Activated T-helper 17 cell treated with anti-CD3 and anti-CD28 coated beads, Interleukin-2, amount 50 U/mL, for 72 hours (primary cell): Measurements from ENCODE around the gene HOOK2. TPM values are rescaled to one million over a fixed set of nuclear protein-coding genes. Genes with fewer than 3 reads are reported as not detected.

Experiments
- ATAC-seq: fragments of 150-1000 bp; cut with Tn5 transposase; replicated peaks from 2 replicates; pipeline ENCODE4 v1.10.0; 2021; ENCODE audit warnings: mild to moderate bottlenecking, moderate library complexity
- H3K27ac Mint-ChIP-seq: one replicate; pipeline ENCODE4 v1.8.0; 2022; ENCODE audit warnings: mixed read lengths
- H3K27me3 Mint-ChIP-seq: one replicate; pipeline ENCODE4 v1.8.0; 2022; ENCODE audit warnings: mixed read lengths
- H3K36me3 Mint-ChIP-seq: one replicate; pipeline ENCODE4 v1.8.0; 2022; ENCODE audit warnings: low read depth, mild to moderate bottlenecking, mixed read lengths
- H3K4me1 Mint-ChIP-seq: one replicate; pipeline ENCODE4 v1.8.0; 2022; ENCODE audit warnings: mixed read lengths
- H3K4me3 Mint-ChIP-seq: one replicate; pipeline ENCODE4 v1.8.0; 2022; ENCODE audit warnings: mild to moderate bottlenecking, mixed read lengths
- H3K9me3 Mint-ChIP-seq: one replicate; pipeline ENCODE4 v1.8.0; 2022; ENCODE audit warnings: mixed read lengths
- total RNA-seq, 2 donors: library from RNA; stranded (reverse); gene quantifications; one replicate each; pipeline ENCODE4 v1.2.3, GENCODE V29; 2022

The HOOK2 gene
- total RNA-seq, 2 donors from 2014 or later = 22.5 to 44.4 TPM

DNA sequence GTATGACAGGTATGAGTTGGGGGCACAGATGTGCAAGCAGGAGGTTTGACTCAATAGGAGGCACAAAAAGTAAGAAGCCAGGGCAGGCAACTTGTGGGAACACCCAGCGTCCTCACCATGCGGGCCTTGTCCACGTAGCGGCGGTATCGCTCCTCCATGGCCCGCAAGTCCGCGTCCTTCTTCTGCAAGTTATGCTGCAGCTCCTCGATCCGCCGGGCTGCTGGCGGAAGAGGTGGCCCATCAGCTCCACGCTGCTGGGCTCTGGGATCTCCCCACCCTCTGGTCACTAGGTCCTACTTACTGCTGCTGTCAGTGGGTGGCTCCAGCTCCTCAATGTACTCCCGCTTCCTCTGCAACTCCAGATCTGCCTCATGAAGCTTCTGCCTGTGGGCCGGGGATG, 10.7 kb downstream of the HOOK2 start:
- H3K9me3 Mint-ChIP-seq = no peaks in the 10 kb centered on the region
- no peaks in the 10 kb centered on the region for H3K4me1 Mint-ChIP-seq
- ATAC-seq = no peak

DNA sequence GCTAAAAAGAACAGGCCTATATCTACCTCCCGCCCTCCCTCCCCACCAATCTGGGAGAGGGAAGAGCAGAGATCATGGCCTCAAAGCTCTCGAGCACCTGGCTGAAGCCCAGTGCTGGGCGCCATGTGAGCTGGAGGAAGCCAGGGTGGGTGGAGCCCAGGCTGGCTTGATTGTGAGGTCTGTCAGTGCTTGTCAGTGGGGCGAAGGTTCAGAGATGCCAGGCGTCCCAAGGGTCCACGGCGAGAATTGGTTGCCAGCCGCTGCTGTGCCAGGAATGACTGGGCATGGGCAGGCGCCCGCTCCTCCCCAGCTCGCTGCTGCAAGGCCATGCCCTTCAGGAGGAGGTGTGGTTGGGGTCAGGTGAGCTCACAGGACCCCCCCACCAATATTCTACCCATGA, 12.3 kb downstream of the HOOK2 start:
- H3K27me3 Mint-ChIP-seq = no peaks in the 10 kb centered on the region
- H3K4me3 Mint-ChIP-seq = no peak overlapping the region
- ATAC-seq = no peak
- no peaks in the 10 kb centered on the region for H3K9me3 Mint-ChIP-seq
- H3K27ac Mint-ChIP-seq = no peak overlapping the region
- H3K4me1 Mint-ChIP-seq = no peaks in the 10 kb centered on the region
- H3K36me3 Mint-ChIP-seq = no peaks in the 10 kb centered on the region

More for the DNA sequence above, 10.7 kb downstream of the HOOK2 start:
- Mint-ChIP-seq H3K36me3 (no peaks in the 10 kb centered on the region), H3K27me3 (no peaks in the 10 kb centered on the region), H3K27ac (no peak overlapping the region), H3K4me3 (no peak overlapping the region)

DNA sequence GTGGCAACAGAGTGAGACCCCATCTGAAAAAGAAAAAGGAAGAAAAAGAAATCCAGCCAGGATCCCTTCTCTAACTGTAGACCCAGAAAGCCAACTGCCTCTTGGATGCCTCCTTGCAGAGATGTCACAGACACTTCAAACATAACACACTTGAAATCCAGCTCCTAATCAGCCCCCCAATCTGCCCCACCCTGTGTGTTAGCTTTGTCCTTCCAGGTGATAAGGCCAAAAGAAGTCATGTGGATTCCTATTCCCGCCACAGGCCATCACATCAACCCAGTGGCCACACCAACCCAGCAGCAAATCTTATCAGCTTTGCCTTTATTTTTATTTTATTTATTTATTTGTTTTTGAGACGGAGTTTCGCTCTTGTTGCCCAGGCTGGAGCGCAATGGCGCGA, 15.7 kb downstream of the HOOK2 start:
- Mint-ChIP-seq H3K27ac (no peak overlapping the region), H3K36me3 (no peaks in the 10 kb centered on the region), H3K9me3 (no peaks in the 10 kb centered on the region)

DNA sequence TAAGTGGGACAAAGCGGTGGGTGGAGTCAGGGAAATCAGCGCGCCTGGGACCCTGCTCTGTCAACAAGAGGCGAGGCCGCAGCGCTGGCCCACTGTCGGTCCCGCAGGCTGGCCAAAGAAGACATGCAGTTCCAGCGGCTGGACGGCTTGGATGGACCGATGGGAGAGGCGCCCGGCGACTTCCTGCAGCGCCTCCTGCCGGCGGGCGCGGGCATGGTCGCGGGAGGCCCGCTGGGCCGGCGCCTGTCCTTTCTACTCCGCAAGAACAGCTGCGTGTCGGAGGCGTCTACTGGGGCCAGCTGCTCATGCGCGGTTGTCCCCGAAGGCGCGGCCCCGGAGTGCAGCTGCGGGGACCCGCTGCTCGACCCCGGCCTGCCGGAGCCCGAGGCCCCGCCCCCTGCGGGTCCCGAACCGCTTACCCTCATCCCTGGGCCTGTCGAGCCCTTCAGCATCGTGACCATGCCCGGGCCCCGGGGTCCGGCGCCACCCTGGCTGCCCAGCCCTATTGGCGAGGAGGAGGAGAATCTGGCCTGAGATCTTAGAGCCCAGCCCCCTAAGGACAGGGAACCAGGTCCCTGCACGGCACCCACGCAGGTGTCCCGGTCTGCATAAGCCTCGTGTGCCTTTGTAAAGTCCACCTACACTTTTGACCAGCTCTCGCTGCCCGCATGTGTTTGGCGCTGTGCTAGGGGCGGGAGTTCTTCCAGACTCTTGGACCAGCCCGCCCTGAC, 17.6 kb downstream of the HOOK2 start:
- Mint-ChIP-seq H3K4me3 (peak overlapping the region; percentile 35), H3K9me3 (no peaks in the 10 kb centered on the region), H3K4me1 (no peaks in the 10 kb centered on the region), H3K27ac (no peak overlapping the region), H3K27me3 (peaks cover 8% of the 10 kb centered on the region), H3K36me3 (no peaks in the 10 kb centered on the region)
- peak; percentile 89 for ATAC-seq

More for the DNA sequence above, 15.7 kb downstream of the HOOK2 start:
- Mint-ChIP-seq H3K4me1 (no peaks in the 10 kb centered on the region), H3K4me3 (no peak overlapping the region), H3K27me3 (peaks cover 8% of the 10 kb centered on the region)
- ATAC-seq = no peak

DNA sequence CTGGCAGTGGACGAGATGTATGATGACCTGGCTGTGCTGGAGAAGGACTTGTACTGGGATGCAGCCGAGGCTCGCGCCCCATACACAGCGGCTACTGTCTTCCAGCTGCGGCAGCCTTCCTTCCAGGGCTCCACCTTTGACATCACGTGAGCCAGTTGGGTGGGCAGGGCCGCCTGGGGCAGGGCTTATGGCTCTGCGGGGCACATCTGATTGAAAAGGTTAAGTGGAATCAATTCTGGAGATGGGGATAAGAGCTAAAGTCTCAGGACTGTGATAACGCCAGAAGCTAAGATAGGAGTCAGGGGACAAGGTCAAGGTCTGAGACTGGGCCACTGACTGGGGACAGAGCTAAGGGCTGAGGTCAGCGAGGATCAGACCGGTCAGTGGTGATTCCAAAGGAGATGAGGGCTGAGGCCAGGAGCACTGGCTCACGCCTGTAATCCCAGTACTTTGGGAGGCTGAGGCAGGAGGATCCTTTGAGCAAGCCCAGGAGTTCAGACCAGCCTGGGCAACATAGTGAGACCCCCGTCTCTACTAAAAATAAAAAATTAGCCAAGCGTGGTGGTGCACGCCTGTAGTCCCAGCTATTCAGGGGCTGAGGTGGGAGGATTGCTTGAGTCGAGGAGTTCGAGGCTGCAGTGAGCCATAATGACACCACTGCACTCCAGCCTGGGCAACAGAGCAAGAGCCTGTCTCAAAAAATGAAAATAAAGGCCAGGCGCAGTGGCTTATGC, 19.0 kb downstream of the HOOK2 start:
- H3K27ac Mint-ChIP-seq = no peak overlapping the region
- no peak overlapping the region for H3K4me3 Mint-ChIP-seq
- H3K27me3 Mint-ChIP-seq = peaks cover 11% of the 10 kb centered on the region
- ATAC-seq = no peak
- H3K4me1 Mint-ChIP-seq = no peaks in the 10 kb centered on the region
- no peaks in the 10 kb centered on the region for H3K9me3 Mint-ChIP-seq
- H3K36me3 Mint-ChIP-seq = no peaks in the 10 kb centered on the region

DNA sequence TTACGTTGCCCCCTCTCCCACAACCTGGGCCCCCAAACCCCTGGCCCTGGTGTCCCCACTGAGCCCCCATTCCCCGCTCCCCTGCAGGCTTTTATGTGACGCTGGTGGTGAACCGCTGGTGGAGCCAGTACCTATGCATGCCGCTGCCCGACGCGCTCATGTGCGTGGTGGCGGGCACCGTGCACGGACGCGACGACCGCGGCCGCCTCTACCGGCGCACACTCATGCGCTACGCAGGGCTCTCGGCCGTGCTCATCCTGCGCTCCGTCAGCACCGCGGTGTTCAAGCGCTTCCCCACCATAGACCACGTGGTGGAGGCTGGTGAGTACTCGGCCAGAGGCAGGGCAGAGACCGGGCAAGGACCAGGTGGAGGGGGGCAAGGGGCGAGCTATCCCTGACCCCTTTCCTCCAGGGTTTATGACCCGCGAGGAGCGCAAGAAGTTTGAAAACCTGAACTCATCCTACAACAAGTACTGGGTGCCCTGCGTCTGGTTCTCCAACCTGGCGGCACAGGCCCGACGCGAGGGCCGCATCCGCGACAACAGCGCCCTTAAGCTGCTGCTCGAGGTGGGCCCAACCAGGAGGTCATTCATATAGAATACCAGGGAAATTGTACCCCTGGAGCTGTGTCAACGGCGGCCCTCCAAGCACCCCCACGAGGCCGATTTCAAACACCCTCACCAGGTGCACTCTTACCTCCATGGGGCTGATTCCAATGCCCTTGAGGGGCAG, 20.7 kb downstream of the HOOK2 start:
- H3K36me3 Mint-ChIP-seq = no peaks in the 10 kb centered on the region

DNA sequence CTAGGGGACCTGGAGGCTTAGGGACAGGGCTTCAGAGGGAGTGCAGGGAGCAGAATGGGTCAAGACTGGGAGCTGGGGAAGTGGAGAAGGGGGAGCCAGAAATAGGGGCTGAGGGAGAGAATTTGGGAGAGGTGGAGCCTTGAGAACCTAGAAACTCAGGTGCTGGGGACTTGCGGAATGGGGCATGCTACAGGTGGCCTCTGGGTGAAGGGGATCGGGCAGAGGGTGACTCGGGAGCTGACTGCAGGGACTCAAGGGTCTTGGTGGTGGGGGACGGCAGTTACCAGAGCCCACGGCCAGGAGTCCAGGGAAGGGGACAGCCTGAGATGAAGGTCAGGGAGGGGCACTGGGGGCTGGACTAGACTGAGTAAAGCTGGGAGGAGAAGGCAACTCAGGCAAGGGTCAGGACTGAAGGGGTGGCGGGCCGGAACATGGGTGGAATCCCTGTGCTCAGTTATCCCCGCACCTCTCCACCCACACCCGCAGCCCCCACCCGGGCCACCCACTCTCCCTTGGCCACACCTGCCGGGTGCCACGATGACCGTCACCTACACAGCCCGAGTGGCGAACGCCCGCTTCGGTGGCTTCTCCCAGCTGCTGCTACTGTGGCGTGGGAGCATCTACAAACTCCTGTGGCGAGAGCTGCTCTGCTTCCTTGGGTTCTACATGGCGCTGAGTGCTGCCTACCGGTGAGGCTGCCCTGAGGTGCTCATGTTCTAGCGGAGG, 23.1 kb downstream of the HOOK2 start:
- Mint-ChIP-seq H3K4me1 (no peaks in the 10 kb centered on the region), H3K27ac (no peak overlapping the region), H3K9me3 (peaks cover 4% of the 10 kb centered on the region), H3K27me3 (peaks cover 11% of the 10 kb centered on the region), H3K4me3 (no peak overlapping the region), H3K36me3 (peaks cover 12% of the 10 kb centered on the region)
- ATAC-seq = no peak

More for the DNA sequence above, 20.7 kb downstream of the HOOK2 start:
- Mint-ChIP-seq H3K4me3 (no peak overlapping the region), H3K27me3 (peaks cover 11% of the 10 kb centered on the region), H3K4me1 (no peaks in the 10 kb centered on the region), H3K27ac (no peak overlapping the region), H3K9me3 (no peaks in the 10 kb centered on the region)
- no peak for ATAC-seq

DNA sequence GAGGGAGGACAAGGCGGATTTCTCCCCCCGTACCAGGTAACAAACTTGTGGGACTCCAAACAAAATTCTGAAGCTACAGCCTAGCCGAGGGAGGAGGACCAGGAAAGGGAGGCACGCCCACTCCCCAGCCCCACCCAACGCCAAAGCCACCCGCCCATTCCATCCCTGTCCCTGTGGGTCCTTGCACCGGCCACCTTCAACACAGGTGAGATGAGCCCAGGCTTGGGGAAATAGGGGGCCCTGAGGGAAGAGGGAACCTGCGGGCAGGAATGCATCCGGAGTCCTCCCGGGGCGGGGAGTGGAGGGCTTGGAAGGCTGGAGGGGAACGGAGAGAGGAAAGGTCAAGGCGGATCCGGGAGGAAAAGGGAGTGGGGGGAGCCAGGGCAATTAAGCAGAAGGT, 23.7 kb downstream of the HOOK2 start, which contains the start of gene BEST2:
BEST2 (plus strand) TSS at position 157 of the 400 bp plus-strand sequence. CDS start 802 bp downstream, outside the sequence.
- peaks cover 4% of the 10 kb centered on the region for H3K9me3 Mint-ChIP-seq
- ATAC-seq = no peak
- H3K4me3 Mint-ChIP-seq = no peak within 1 kb of the TSS
- peaks cover 11% of the 10 kb centered on the region for H3K27me3 Mint-ChIP-seq
- no peaks in the 10 kb centered on the region for H3K4me1 Mint-ChIP-seq
- H3K27ac Mint-ChIP-seq = no peak within 1 kb of the TSS
- H3K36me3 Mint-ChIP-seq = peaks cover 18% of the 10 kb centered on the region

DNA sequence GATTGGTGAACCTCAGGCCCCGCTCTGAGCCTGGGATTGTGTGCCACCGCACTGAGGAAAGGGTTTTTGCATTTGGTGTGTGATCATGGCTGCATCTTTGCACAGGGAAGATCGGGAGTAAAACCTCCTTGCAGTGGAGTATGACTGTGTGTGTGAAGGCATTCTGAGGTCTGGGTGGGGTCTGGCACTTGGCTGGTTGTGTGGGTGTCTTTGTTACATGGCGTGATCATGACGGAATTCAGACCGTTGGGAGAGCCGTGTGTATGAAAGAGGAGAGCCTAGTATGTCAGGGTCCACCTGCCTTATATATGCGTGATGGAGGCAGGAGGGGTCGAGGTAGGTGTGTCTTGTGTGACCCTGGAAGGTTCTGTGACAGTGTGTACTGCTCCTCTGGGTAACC, 24.5 kb downstream of the HOOK2 start:
- Mint-ChIP-seq H3K36me3 (peaks cover 25% of the 10 kb centered on the region), H3K27ac (no peak overlapping the region), H3K9me3 (peaks cover 4% of the 10 kb centered on the region), H3K4me3 (no peak overlapping the region), H3K4me1 (no peaks in the 10 kb centered on the region), H3K27me3 (peaks cover 8% of the 10 kb centered on the region)
- no peak for ATAC-seq

DNA sequence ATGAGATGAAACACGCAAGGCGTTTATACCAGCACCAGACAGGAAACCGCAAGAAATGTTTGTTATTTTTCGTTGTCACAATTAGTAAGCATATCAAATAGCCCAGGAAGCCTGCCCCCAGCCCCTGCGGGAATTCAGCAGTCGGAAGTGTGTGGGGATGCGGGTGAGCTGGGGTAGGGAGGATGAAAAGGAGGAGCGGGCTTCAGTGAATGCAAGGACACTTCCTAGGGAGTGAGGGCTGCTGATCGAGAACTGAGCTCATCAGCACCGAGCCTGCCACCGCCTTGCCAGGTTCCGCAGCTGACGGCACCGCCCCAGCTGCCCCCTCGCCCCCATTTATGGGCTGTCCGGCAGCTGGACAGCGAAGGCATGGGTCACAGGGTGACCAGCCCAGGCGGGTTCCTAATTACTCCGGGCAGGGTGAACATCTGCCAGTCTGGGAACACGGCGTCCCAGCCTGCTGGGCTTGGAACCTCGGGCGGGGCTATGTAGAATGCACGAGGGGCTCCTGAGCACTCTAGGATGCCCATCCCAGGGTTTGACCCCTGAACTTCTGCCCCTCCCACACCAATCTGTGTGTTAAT, 25.3 kb downstream of the HOOK2 start:
- peak; percentile 11 for ATAC-seq
- peaks cover 3% of the 10 kb centered on the region for H3K27me3 Mint-ChIP-seq

DNA sequence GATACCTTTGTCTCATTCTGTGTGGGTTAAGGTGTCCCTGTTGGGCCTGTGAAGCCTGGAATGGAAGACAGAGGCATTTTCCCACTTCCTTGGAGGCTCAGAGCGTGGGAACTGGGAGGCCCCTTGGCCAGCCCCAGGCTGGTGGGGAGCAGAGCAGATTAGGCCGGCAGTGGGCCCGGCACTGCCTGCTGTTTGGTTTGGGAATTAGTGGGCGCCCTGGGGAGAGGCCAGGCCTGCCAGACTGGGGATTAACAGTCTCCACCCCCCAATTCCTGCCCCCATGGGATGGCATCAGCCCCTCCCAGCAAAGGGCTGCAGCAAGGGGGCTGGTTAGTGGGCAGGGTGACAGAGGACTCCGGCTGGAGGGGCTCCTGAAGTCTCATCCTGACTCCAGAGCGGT, 26.9 kb downstream of the HOOK2 start:
- Mint-ChIP-seq H3K27me3 (peaks cover 3% of the 10 kb centered on the region), H3K4me1 (no peaks in the 10 kb centered on the region), H3K4me3 (no peak overlapping the region), H3K9me3 (peaks cover 4% of the 10 kb centered on the region), H3K27ac (no peak overlapping the region), H3K36me3 (peaks cover 43% of the 10 kb centered on the region)
- ATAC-seq = no peak

More for the DNA sequence above, 25.3 kb downstream of the HOOK2 start:
- Mint-ChIP-seq H3K4me3 (peak overlapping the region; percentile 6), H3K27ac (no peak overlapping the region), H3K9me3 (peaks cover 4% of the 10 kb centered on the region), H3K36me3 (peaks cover 34% of the 10 kb centered on the region), H3K4me1 (no peaks in the 10 kb centered on the region)

DNA sequence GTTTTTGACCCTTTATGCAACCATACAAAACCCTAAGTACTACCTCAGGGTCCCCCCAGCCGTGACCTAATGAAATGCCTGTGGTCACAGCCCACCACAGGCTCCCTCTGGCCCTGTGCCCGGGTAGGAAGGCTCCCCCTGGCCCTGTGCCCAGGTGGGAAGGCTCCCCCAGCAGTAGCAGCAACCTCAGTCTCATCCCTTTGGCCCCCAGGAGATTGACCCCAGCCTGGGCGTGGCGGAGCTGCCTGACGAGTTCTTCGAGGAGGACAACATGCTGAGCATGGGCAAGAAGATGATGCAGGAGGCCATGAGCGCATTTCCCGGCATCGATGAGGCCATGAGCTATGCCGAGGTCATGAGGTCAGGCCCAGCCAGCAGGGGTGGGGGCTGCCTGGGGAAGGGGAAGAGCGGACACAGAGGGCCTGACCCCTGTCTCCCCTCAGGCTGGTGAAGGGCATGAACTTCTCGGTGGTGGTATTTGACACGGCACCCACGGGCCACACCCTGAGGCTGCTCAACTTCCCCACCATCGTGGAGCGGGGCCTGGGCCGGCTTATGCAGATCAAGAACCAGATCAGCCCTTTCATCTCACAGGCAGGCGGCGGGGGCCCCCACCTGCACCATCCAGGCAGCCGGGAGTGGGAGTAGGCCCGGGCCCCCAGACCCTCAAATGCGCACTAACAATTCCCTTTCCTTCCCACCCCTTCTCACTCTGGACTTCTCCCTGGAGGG, 30.0 kb downstream of the HOOK2 start:
- Mint-ChIP-seq H3K27me3 (no peaks in the 10 kb centered on the region), H3K9me3 (peaks cover 4% of the 10 kb centered on the region), H3K4me1 (no peaks in the 10 kb centered on the region), H3K36me3 (peaks cover 67% of the 10 kb centered on the region), H3K27ac (no peak overlapping the region), H3K4me3 (no peak overlapping the region)
- ATAC-seq = no peak

DNA sequence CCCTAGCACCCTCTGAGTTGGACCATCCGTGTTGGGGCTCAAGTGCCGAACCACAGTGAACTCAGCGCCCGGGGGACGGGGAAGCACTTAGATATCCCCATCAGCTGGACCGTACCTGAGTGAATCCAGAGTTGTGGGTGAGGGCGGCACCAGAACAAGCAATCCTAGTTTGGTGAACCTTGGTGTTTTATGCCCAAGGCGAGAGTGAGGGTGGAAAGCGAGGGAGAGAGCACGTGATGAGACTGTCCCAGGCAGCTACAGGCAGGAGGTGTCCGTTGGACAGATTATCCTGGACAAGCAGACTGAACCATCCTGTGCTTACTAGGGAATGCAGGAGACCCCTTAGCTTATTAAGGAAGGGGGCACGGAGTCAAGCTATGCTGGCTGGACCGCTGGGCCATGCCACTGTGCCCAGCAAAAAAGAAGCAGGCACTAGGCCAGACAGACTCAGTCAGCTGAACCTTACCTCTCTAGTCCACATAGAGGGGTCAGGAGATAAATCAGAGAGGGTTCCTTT, 37.5 kb downstream of the HOOK2 start:
- peaks cover 63% of the 10 kb centered on the region for H3K36me3 Mint-ChIP-seq
- no peak for ATAC-seq
- H3K4me3 Mint-ChIP-seq = peak overlapping the region; percentile 89
- H3K27ac Mint-ChIP-seq = peak overlapping the region; percentile 96
- H3K27me3 Mint-ChIP-seq = no peaks in the 10 kb centered on the region
- no peaks in the 10 kb centered on the region for H3K9me3 Mint-ChIP-seq
- H3K4me1 Mint-ChIP-seq = peaks cover 8% of the 10 kb centered on the region
